Measurements from ENCODE around the gene RPS6KL1.

GRCh38 chr14:74932401-74932901 lies 9.4 kb upstream of the RPS6KL1 start:
- TF ChIP-seq, protein P1, sequence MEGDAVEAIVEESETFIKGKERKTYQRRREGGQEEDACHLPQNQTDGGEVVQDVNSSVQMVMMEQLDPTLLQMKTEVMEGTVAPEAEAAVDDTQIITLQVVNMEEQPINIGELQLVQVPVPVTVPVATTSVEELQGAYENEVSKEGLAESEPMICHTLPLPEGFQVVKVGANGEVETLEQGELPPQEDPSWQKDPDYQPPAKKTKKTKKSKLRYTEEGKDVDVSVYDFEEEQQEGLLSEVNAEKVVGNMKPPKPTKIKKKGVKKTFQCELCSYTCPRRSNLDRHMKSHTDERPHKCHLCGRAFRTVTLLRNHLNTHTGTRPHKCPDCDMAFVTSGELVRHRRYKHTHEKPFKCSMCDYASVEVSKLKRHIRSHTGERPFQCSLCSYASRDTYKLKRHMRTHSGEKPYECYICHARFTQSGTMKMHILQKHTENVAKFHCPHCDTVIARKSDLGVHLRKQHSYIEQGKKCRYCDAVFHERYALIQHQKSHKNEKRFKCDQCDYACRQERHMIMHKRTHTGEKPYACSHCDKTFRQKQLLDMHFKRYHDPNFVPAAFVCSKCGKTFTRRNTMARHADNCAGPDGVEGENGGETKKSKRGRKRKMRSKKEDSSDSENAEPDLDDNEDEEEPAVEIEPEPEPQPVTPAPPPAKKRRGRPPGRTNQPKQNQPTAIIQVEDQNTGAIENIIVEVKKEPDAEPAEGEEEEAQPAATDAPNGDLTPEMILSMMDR (conservative IDR thresholded peaks at IDR 0.05; ENCODE audit: low read length) = no peak
- no peak for TF ChIP-seq EZH2phosphoT487 (IDR thresholded peaks at IDR 0.05; ENCODE audit: borderline replicate concordance)

All from Loucy (cell line).